WTC11 (cell line): ENCODE data around the gene NINL. TPM values are rescaled to one million over a fixed set of nuclear protein-coding genes. Genes with fewer than 3 reads are reported as not detected.

Experiments
- ATAC-seq: fragments of 200-7000 bp; cut with Tn5 transposase; 2 replicates; pipeline ENCODE4 v1.10.0; 2021; ENCODE audit warnings: mild to moderate bottlenecking, moderate library complexity
- CTCF ChIA-PET: fragments of 300-600 bp; sonication (Branson Sonifier 250); formaldehyde crosslinking; loops from one replicate; lab custom pipeline; 2021; ENCODE audit warnings: antibody characterized with exemption; lab: Charles Lee
- POLR2A ChIA-PET: fragments of 350-600 bp; sonication (Branson Sonifier 250); formaldehyde crosslinking; loops from one replicate; lab custom pipeline; 2021; ENCODE audit warnings: antibody characterized with exemption; lab: Charles Lee
- DNase-seq: peaks from one replicate; pipeline ENCODE4 v3.0.0; 2021; ENCODE audit warnings: low spot score
- H3K27ac Mint-ChIP-seq: 2 replicates; pipeline ENCODE4 v1.8.0; 2021; ENCODE audit warnings: mixed read lengths
- H3K27me3 Mint-ChIP-seq: 2 replicates; pipeline ENCODE4 v1.8.0; 2021; ENCODE audit warnings: low read depth, mild to moderate bottlenecking, moderate library complexity, mixed read lengths
- H3K36me3 Mint-ChIP-seq: 2 replicates; pipeline ENCODE4 v1.8.0; 2021; ENCODE audit warnings: mixed read lengths
- H3K4me1 Mint-ChIP-seq: 2 replicates; pipeline ENCODE4 v1.8.0; 2022; ENCODE audit warnings: mixed read lengths
- H3K4me3 Mint-ChIP-seq: 2 replicates; pipeline ENCODE4 v1.8.0; 2021; ENCODE audit warnings: mild to moderate bottlenecking, moderate library complexity, mixed read lengths
- H3K9me3 Mint-ChIP-seq: 2 replicates; pipeline ENCODE4 v1.8.0; 2021; ENCODE audit warnings: mixed read lengths
- ATF1 ChIP-seq: sonication (generic); formaldehyde crosslinking; IDR thresholded peaks from 2 replicates; pipeline ENCODE4 v1.8.1; 2023; ENCODE audit warnings: mild to moderate bottlenecking, moderate library complexity, missing genetic modification reagents
- GRHL2 ChIP-seq: fragments of 250-450 bp; sonication (Bioruptor Pico); IDR thresholded peaks from 2 replicates; pipeline ENCODE4 v1.8.0; 2022; ENCODE audit warnings: mild to moderate bottlenecking, moderate library complexity; ENCODE audit not compliant: insufficient replicate concordance, severe bottlenecking
- MXD4 ChIP-seq: fragments of 250-450 bp; sonication (Bioruptor Pico); IDR thresholded peaks from 2 replicates; pipeline ENCODE4 v1.8.0; 2021; ENCODE audit warnings: mild to moderate bottlenecking, moderate library complexity, borderline replicate concordance
- RELA ChIP-seq: sonication (generic); formaldehyde crosslinking; IDR thresholded peaks from 2 replicates; pipeline ENCODE4 v1.8.1; 2022; ENCODE audit warnings: missing genetic modification reagents, mild to moderate bottlenecking, borderline replicate concordance
- RORB ChIP-seq: fragments of 250-450 bp; sonication (Bioruptor Pico); IDR thresholded peaks from 2 replicates; pipeline ENCODE4 v1.9.0; 2021; ENCODE audit warnings: mild to moderate bottlenecking
- SMAD3 ChIP-seq: sonication (generic); formaldehyde crosslinking; IDR thresholded peaks from 2 replicates; pipeline ENCODE4 v1.8.0; 2022; ENCODE audit warnings: missing genetic modification reagents, mild to moderate bottlenecking, borderline replicate concordance
- SOX15 ChIP-seq: fragments of 250-450 bp; sonication (Bioruptor Pico); IDR thresholded peaks from 2 replicates; pipeline ENCODE4 v1.9.0; 2021; ENCODE audit warnings: mild to moderate bottlenecking
- ZBTB21 ChIP-seq: sonication (generic); formaldehyde crosslinking; IDR thresholded peaks from 2 replicates; pipeline ENCODE4 v1.8.1; 2023; ENCODE audit warnings: mild to moderate bottlenecking, missing genetic modification reagents, borderline replicate concordance
- ZNF138 ChIP-seq: sonication (generic); formaldehyde crosslinking; conservative IDR thresholded peaks from 2 replicates; pipeline ENCODE4 v1.8.1; 2022; ENCODE audit warnings: mild to moderate bottlenecking, moderate library complexity, missing genetic modification reagents
- ZNF263 ChIP-seq: sonication (generic); formaldehyde crosslinking; IDR thresholded peaks from 2 replicates; pipeline ENCODE4 v1.8.1; 2022; ENCODE audit warnings: low read depth, mild to moderate bottlenecking, moderate library complexity, missing genetic modification reagents
- total RNA-seq: library from RNA; stranded (reverse); gene quantifications from 3 replicates; pipeline ENCODE4 v1.2.3, GENCODE V29; 2021
- TF ChIP-seq, protein P1 (sequence below): sonication (generic); formaldehyde crosslinking; IDR thresholded peaks from 2 replicates; pipeline ENCODE4 v1.8.1; 2023; ENCODE audit warnings: mild to moderate bottlenecking, missing genetic modification reagents, borderline replicate concordance
- TF ChIP-seq, protein P2 (sequence below): fragments of 250-450 bp; sonication (Bioruptor Pico); IDR thresholded peaks from 2 replicates; pipeline ENCODE4 v1.9.0; 2021; ENCODE audit warnings: moderate library complexity, mild to moderate bottlenecking, inconsistent platforms, borderline replicate concordance
- TF ChIP-seq, protein P3 (sequence below): sonication (generic); formaldehyde crosslinking; IDR thresholded peaks from 2 replicates; pipeline ENCODE4 v1.8.1; 2022; ENCODE audit warnings: mild to moderate bottlenecking, moderate library complexity, missing genetic modification reagents
- TF ChIP-seq, protein P4 (sequence below): sonication (generic); formaldehyde crosslinking; IDR thresholded peaks from 2 replicates; pipeline ENCODE4 v1.8.1; 2022; ENCODE audit warnings: mild to moderate bottlenecking, missing genetic modification reagents, moderate library complexity, borderline replicate concordance
- TF ChIP-seq, protein P5 (sequence below): sonication (generic); formaldehyde crosslinking; IDR thresholded peaks from 2 replicates; pipeline ENCODE4 v1.8.1; 2023; ENCODE audit warnings: mild to moderate bottlenecking, moderate library complexity, missing genetic modification reagents

Gene NINL
- total RNA-seq, 1 experiment from 2014 or later: 36.0 TPM

DNA sequence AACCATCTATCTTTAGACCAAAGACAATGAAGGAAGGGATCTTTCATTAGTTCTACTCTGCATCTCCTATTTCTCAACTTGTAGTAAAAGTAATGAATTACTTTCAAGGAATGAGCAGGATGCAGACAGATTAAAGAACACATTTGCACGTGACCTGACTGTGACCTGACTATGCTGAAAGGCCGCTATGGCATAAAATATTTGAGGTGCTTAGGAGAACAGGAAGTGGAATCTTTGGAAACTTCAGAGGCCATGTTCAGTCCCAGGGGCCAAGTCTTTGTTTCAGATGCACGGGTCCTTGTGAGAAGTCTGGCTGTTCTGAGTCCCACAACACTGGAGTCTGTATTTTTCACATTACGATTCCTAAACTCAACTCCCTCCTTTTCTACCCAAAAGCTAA, 41.0 kb downstream of the NINL start (continued):
- TF ChIP-seq ATF1 (CRISPR knock-in tag): no peak
- no peak for TF ChIP-seq ZBTB21 (CRISPR knock-in tag)

DNA sequence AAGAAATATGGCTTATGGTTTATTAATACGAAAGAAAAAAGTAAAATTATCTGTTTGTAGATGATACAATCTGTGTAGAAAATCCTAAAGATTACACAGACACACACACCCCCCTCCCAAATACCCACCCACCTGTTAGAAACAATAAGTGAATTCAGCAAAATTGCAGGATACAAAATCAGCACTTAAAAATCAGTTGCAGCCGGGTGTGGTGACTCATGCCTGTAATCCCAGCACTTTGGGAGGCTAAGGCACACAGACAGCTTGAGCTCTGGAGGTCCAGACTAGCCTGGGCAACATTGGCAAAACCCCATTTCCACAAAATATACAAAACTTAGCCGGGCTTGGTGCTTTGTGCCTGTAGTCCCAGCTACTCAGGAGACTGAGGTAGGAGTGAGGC, 42.3 kb downstream of the NINL start:
- Mint-ChIP-seq H3K36me3 (peaks cover 3% of the 10 kb centered on the region; the same call in 1 of the 2 replicates), H3K4me3 (no peak overlapping the region), H3K27ac (peak overlapping the region; percentile 64; the same call in 1 of the 2 replicates), H3K27me3 (no peaks in the 10 kb centered on the region), H3K9me3 (no peaks in the 10 kb centered on the region), H3K4me1 (peaks cover 62% of the 10 kb centered on the region)
- DNase-seq (no peak), ATAC-seq (no peak)
- CTCF ChIA-PET: no interaction called here
- POLR2A ChIA-PET: no interaction called here
- TF ChIP-seq SOX15 (CRISPR knock-in tag): no peak
- TF ChIP-seq, protein P1, sequence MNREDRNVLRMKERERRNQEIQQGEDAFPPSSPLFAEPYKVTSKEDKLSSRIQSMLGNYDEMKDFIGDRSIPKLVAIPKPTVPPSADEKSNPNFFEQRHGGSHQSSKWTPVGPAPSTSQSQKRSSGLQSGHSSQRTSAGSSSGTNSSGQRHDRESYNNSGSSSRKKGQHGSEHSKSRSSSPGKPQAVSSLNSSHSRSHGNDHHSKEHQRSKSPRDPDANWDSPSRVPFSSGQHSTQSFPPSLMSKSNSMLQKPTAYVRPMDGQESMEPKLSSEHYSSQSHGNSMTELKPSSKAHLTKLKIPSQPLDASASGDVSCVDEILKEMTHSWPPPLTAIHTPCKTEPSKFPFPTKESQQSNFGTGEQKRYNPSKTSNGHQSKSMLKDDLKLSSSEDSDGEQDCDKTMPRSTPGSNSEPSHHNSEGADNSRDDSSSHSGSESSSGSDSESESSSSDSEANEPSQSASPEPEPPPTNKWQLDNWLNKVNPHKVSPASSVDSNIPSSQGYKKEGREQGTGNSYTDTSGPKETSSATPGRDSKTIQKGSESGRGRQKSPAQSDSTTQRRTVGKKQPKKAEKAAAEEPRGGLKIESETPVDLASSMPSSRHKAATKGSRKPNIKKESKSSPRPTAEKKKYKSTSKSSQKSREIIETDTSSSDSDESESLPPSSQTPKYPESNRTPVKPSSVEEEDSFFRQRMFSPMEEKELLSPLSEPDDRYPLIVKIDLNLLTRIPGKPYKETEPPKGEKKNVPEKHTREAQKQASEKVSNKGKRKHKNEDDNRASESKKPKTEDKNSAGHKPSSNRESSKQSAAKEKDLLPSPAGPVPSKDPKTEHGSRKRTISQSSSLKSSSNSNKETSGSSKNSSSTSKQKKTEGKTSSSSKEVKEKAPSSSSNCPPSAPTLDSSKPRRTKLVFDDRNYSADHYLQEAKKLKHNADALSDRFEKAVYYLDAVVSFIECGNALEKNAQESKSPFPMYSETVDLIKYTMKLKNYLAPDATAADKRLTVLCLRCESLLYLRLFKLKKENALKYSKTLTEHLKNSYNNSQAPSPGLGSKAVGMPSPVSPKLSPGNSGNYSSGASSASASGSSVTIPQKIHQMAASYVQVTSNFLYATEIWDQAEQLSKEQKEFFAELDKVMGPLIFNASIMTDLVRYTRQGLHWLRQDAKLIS (CRISPR knock-in tag): no peak
- TF ChIP-seq ZNF138 (CRISPR knock-in tag): no peak

- Mint-ChIP-seq H3K9me3 (no peaks in the 10 kb centered on the region), H3K27ac (peak overlapping the region; percentile 33), H3K27me3 (no peaks in the 10 kb centered on the region), H3K36me3 (peaks cover 7% of the 10 kb centered on the region; the same call in 1 of the 2 replicates), H3K4me1 (peaks cover 52% of the 10 kb centered on the region), H3K4me3 (no peak overlapping the region)
- POLR2A ChIA-PET: no interaction called here
- CTCF ChIA-PET: interaction anchor here (1.1 to 2.8 kb wide), 3 partner anchors 10 to 81 kb away, joined by 4 to 35 read pairs (median 9); no protein-coding TSS in a partner anchor
- no peak for TF ChIP-seq ZNF263 (CRISPR knock-in tag)
- no peak for TF ChIP-seq SMAD3 (CRISPR knock-in tag)
- TF ChIP-seq RELA (CRISPR knock-in tag): no peak
- TF ChIP-seq GRHL2 (CRISPR knock-in tag): no peak
- no peak for TF ChIP-seq MXD4
- TF ChIP-seq RORB (CRISPR knock-in tag): no peak
- TF ChIP-seq, protein P1 (CRISPR knock-in tag): no peak
- TF ChIP-seq, protein P2, sequence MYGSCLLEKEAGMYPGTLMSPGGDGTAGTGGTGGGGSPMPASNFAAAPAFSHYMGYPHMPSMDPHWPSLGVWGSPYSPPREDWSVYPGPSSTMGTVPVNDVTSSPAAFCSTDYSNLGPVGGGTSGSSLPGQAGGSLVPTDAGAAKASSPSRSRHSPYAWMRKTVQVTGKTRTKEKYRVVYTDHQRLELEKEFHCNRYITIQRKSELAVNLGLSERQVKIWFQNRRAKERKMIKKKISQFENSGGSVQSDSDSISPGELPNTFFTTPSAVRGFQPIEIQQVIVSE (CRISPR knock-in tag): no peak
- no peak for TF ChIP-seq ZNF138 (CRISPR knock-in tag)
- TF ChIP-seq, protein P3, sequence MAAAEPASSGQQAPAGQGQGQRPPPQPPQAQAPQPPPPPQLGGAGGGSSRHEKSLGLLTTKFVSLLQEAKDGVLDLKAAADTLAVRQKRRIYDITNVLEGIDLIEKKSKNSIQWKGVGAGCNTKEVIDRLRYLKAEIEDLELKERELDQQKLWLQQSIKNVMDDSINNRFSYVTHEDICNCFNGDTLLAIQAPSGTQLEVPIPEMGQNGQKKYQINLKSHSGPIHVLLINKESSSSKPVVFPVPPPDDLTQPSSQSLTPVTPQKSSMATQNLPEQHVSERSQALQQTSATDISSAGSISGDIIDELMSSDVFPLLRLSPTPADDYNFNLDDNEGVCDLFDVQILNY: no peak
- TF ChIP-seq, protein P4, sequence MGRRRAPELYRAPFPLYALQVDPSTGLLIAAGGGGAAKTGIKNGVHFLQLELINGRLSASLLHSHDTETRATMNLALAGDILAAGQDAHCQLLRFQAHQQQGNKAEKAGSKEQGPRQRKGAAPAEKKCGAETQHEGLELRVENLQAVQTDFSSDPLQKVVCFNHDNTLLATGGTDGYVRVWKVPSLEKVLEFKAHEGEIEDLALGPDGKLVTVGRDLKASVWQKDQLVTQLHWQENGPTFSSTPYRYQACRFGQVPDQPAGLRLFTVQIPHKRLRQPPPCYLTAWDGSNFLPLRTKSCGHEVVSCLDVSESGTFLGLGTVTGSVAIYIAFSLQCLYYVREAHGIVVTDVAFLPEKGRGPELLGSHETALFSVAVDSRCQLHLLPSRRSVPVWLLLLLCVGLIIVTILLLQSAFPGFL (CRISPR knock-in tag): no peak
- TF ChIP-seq, protein P5, sequence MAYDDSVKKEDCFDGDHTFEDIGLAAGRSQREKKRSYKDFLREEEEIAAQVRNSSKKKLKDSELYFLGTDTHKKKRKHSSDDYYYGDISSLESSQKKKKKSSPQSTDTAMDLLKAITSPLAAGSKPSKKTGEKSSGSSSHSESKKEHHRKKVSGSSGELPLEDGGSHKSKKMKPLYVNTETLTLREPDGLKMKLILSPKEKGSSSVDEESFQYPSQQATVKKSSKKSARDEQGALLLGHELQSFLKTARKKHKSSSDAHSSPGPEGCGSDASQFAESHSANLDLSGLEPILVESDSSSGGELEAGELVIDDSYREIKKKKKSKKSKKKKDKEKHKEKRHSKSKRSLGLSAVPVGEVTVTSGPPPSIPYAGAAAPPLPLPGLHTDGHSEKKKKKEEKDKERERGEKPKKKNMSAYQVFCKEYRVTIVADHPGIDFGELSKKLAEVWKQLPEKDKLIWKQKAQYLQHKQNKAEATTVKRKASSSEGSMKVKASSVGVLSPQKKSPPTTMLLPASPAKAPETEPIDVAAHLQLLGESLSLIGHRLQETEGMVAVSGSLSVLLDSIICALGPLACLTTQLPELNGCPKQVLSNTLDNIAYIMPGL (CRISPR knock-in tag): no peak
- no peak for TF ChIP-seq SOX15 (CRISPR knock-in tag)
- DNase-seq (no peak), ATAC-seq (no peak)
Measured at GRCh38 chr20:25541676-25542075, 43.7 kb downstream of the NINL start.
